22Rv1 (cell line): ENCODE results near the gene MRPL19.

Source experiments
- H3K27ac ChIP-seq: fragments of 450-650 bp; 2 replicates; pipeline ENCODE4 v1.5.1; 2017
- CTCF ChIP-seq: fragments of 450-650 bp; IDR thresholded peaks from 2 replicates; pipeline ENCODE4 v1.5.1; 2017; ENCODE audit warnings: mild to moderate bottlenecking
- ZFX ChIP-seq: fragments of 450-650 bp; IDR thresholded peaks from 2 replicates; pipeline ENCODE4 v1.6.1; 2017; ENCODE audit warnings: antibody characterized with exemption, borderline replicate concordance

Gene MRPL19

GRCh38 chr2:75616933-75617332 is 29.6 kb upstream of the MRPL19 start:
- H3K27ac ChIP-seq: no peak overlapping the region
- TF ChIP-seq CTCF: no peak
- TF ChIP-seq ZFX: no peak

- TF ChIP-seq ZFX (no peak), CTCF (no peak)
- H3K27ac ChIP-seq: no peak overlapping the region
These were observed 26.4 kb upstream of the MRPL19 start for GRCh38 chr2:75619956-75620740.

GRCh38 chr2:75621228-75621627 is 25.4 kb upstream of the MRPL19 start:
- no peak for TF ChIP-seq ZFX
- TF ChIP-seq CTCF: no peak

GRCh38 chr2:75622500-75622899 is 24.1 kb upstream of the MRPL19 start:
- no peak for TF ChIP-seq CTCF
- TF ChIP-seq ZFX: no peak
- no peak overlapping the region for H3K27ac ChIP-seq

More at GRCh38 chr2:75621228-75621627, 25.4 kb upstream of the MRPL19 start:
- H3K27ac ChIP-seq: no peak overlapping the region

- TF ChIP-seq CTCF (no peak), ZFX (no peak)
These were observed 23.7 kb upstream of the MRPL19 start for GRCh38 chr2:75622929-75623328.

GRCh38 chr2:75627902-75628504 is 18.6 kb upstream of the MRPL19 start:
- no peak overlapping the region for H3K27ac ChIP-seq

More at GRCh38 chr2:75622929-75623328, 23.7 kb upstream of the MRPL19 start:
- H3K27ac ChIP-seq: no peak overlapping the region

More at GRCh38 chr2:75627902-75628504, 18.6 kb upstream of the MRPL19 start:
- TF ChIP-seq CTCF: peak; percentile 95
- no peak for TF ChIP-seq ZFX
